Activated CD8-positive, alpha-beta memory T cell treated with anti-CD3 and anti-CD28 coated beads, Interleukin-2, amount 10 ng/mL, durations not matched to agents 7 days and 5 days (primary cell): ENCODE measurements around the gene PTCHD4. TPM values are rescaled to one million over a fixed set of nuclear protein-coding genes. Genes with fewer than 3 reads are reported as not detected.
"Not testable (repeated sequence)": the region's sequence is repeated elsewhere in the genome, so short reads cannot be mapped to it uniquely, and the experiment has no call there.

Source experiments
- ATAC-seq: fragments of 150-1000 bp; cut with Tn5 transposase; one replicate; pipeline ENCODE4 v1.10.0; 2021; ENCODE audit warnings: moderate library complexity
- CTCF ChIA-PET: fragments of 350-600 bp; sonication (Branson Sonifier 250); formaldehyde crosslinking; loops from one replicate; lab custom pipeline; 2021; ENCODE audit warnings: antibody characterized with exemption; lab: Charles Lee
- DNase-seq: peaks from one replicate; pipeline ENCODE4 v3.0.0-alpha.2; 2020
- H3K27ac Mint-ChIP-seq: one replicate; pipeline ENCODE4 v1.8.0; 2021; ENCODE audit warnings: mild to moderate bottlenecking, mixed read lengths
- H3K27me3 Mint-ChIP-seq: one replicate; pipeline ENCODE4 v1.8.0; 2021; ENCODE audit warnings: mixed read lengths
- H3K36me3 Mint-ChIP-seq: one replicate; pipeline ENCODE4 v1.8.0; 2021; ENCODE audit warnings: mild to moderate bottlenecking, mixed read lengths
- H3K4me1 Mint-ChIP-seq: one replicate; pipeline ENCODE4 v1.8.0; 2021; ENCODE audit warnings: mixed read lengths
- H3K4me3 Mint-ChIP-seq: one replicate; pipeline ENCODE4 v1.8.0; 2021; ENCODE audit warnings: mild to moderate bottlenecking, moderate library complexity, mixed read lengths
- H3K9me3 Mint-ChIP-seq: one replicate; pipeline ENCODE4 v1.8.0; 2022; ENCODE audit warnings: low read depth, mixed read lengths
- total RNA-seq, 2 experiments: library from RNA; stranded (reverse); gene quantifications; one replicate each; pipeline ENCODE4 v1.2.3, GENCODE V29; 2021

Gene PTCHD4
- total RNA-seq = not detected

- CTCF ChIA-PET = no interaction called here
- Mint-ChIP-seq H3K27me3 (no peaks in the 10 kb centered on the region), H3K4me3 (no peak within 1 kb of the TSS), H3K4me1 (no peaks in the 10 kb centered on the region), H3K9me3 (no peaks in the 10 kb centered on the region), H3K27ac (no peak within 1 kb of the TSS), H3K36me3 (no peaks in the 10 kb centered on the region)
- DNase-seq (no peak), ATAC-seq (no peak)
These were observed at the start of gene PTCHD4 for GRCh38 chr6:48111143-48111506. Gene PTCHD4 (minus strand): TSS chr6:48111197. CDS start chr6:48068957, 42,240 bp downstream.

- Mint-ChIP-seq H3K27me3 (no peaks in the 10 kb centered on the region), H3K27ac (no peak overlapping the region), H3K4me3 (no peak overlapping the region), H3K4me1 (no peaks in the 10 kb centered on the region), H3K9me3 (peaks cover 16% of the 10 kb centered on the region), H3K36me3 (no peaks in the 10 kb centered on the region)
- CTCF ChIA-PET = no interaction called here
- DNase-seq (no peak), ATAC-seq (no peak)
These were observed 40.1 kb upstream of the PTCHD4 start for GRCh38 chr6:48151142-48151541.

GRCh38 chr6:48150701-48151100 is 39.7 kb upstream of the PTCHD4 start:
- Mint-ChIP-seq H3K27ac (no peak overlapping the region), H3K27me3 (no peaks in the 10 kb centered on the region), H3K9me3 (peaks cover 16% of the 10 kb centered on the region), H3K4me3 (no peak overlapping the region), H3K4me1 (no peaks in the 10 kb centered on the region), H3K36me3 (no peaks in the 10 kb centered on the region)
- CTCF ChIA-PET = no interaction called here
- DNase-seq (no peak), ATAC-seq (no peak)

GRCh38 chr6:48147051-48147450 is 36.1 kb upstream of the PTCHD4 start:
- H3K36me3 Mint-ChIP-seq = no peaks in the 10 kb centered on the region
- no peak overlapping the region for H3K27ac Mint-ChIP-seq
- DNase-seq = no peak
- H3K4me3 Mint-ChIP-seq = no peak overlapping the region
- no peaks in the 10 kb centered on the region for H3K4me1 Mint-ChIP-seq
- no peak for ATAC-seq
- CTCF ChIA-PET = no interaction called here
- H3K9me3 Mint-ChIP-seq = peaks cover 6% of the 10 kb centered on the region
- no peaks in the 10 kb centered on the region for H3K27me3 Mint-ChIP-seq

- Mint-ChIP-seq H3K27me3 (no peaks in the 10 kb centered on the region), H3K4me1 (no peaks in the 10 kb centered on the region), H3K36me3 (no peaks in the 10 kb centered on the region), H3K27ac (no peak overlapping the region), H3K9me3 (peaks cover 4% of the 10 kb centered on the region), H3K4me3 (no peak overlapping the region)
- DNase-seq (no peak), ATAC-seq (no peak)
- CTCF ChIA-PET = no interaction called here
These were observed 33.0 kb upstream of the PTCHD4 start for GRCh38 chr6:48144021-48144420.

- Mint-ChIP-seq H3K4me3 (no peak overlapping the region), H3K9me3 (no peaks in the 10 kb centered on the region), H3K27me3 (no peaks in the 10 kb centered on the region), H3K36me3 (no peaks in the 10 kb centered on the region), H3K27ac (no peak overlapping the region), H3K4me1 (no peaks in the 10 kb centered on the region)
- ATAC-seq (no peak), DNase-seq (no peak)
- CTCF ChIA-PET = no interaction called here
These were observed 31.0 kb upstream of the PTCHD4 start for GRCh38 chr6:48141975-48142374.

GRCh38 chr6:48139818-48140614 is 29.0 kb upstream of the PTCHD4 start:
- H3K27ac Mint-ChIP-seq = no peak overlapping the region
- DNase-seq (no peak), ATAC-seq (no peak)
- H3K4me3 Mint-ChIP-seq = no peak overlapping the region
- H3K36me3 Mint-ChIP-seq = no peaks in the 10 kb centered on the region
- no peaks in the 10 kb centered on the region for H3K9me3 Mint-ChIP-seq
- CTCF ChIA-PET = no interaction called here
- H3K4me1 Mint-ChIP-seq = no peaks in the 10 kb centered on the region
- H3K27me3 Mint-ChIP-seq = no peaks in the 10 kb centered on the region

GRCh38 chr6:48136856-48137255 is 25.9 kb upstream of the PTCHD4 start:
- DNase-seq (no peak), ATAC-seq (no peak)
- H3K9me3 Mint-ChIP-seq = no peaks in the 10 kb centered on the region
- no peak overlapping the region for H3K4me3 Mint-ChIP-seq
- CTCF ChIA-PET = no interaction called here
- H3K4me1 Mint-ChIP-seq = no peaks in the 10 kb centered on the region
- H3K36me3 Mint-ChIP-seq = no peaks in the 10 kb centered on the region
- no peak overlapping the region for H3K27ac Mint-ChIP-seq
- H3K27me3 Mint-ChIP-seq = no peaks in the 10 kb centered on the region

GRCh38 chr6:48135323-48136084 is 24.5 kb upstream of the PTCHD4 start:
- H3K9me3 Mint-ChIP-seq = no peaks in the 10 kb centered on the region
- no peak for DNase-seq
- ATAC-seq = no peak
- no peaks in the 10 kb centered on the region for H3K4me1 Mint-ChIP-seq
- no peak overlapping the region for H3K4me3 Mint-ChIP-seq
- H3K27me3 Mint-ChIP-seq = no peaks in the 10 kb centered on the region
- H3K36me3 Mint-ChIP-seq = no peaks in the 10 kb centered on the region
- CTCF ChIA-PET = no interaction called here
- no peak overlapping the region for H3K27ac Mint-ChIP-seq

GRCh38 chr6:48134246-48134645 is 23.2 kb upstream of the PTCHD4 start:
- H3K27me3 Mint-ChIP-seq = no peaks in the 10 kb centered on the region
- no peak overlapping the region for H3K27ac Mint-ChIP-seq
- no peaks in the 10 kb centered on the region for H3K36me3 Mint-ChIP-seq
- CTCF ChIA-PET = no interaction called here
- DNase-seq (no peak), ATAC-seq (no peak)
- no peak overlapping the region for H3K4me3 Mint-ChIP-seq
- no peaks in the 10 kb centered on the region for H3K4me1 Mint-ChIP-seq
- H3K9me3 Mint-ChIP-seq = no peaks in the 10 kb centered on the region

GRCh38 chr6:48123601-48124000 is 12.6 kb upstream of the PTCHD4 start:
- H3K27ac Mint-ChIP-seq = no peak overlapping the region
- H3K27me3 Mint-ChIP-seq = no peaks in the 10 kb centered on the region
- no peaks in the 10 kb centered on the region for H3K36me3 Mint-ChIP-seq
- no peaks in the 10 kb centered on the region for H3K9me3 Mint-ChIP-seq
- ATAC-seq = no peak
- no peak overlapping the region for H3K4me3 Mint-ChIP-seq
- no peaks in the 10 kb centered on the region for H3K4me1 Mint-ChIP-seq
- CTCF ChIA-PET = no interaction called here
- no peak for DNase-seq

- H3K36me3 Mint-ChIP-seq, H3K27me3 Mint-ChIP-seq, H3K27ac Mint-ChIP-seq, CTCF ChIA-PET, H3K9me3 Mint-ChIP-seq, ATAC-seq, H3K4me3 Mint-ChIP-seq, DNase-seq, H3K4me1 Mint-ChIP-seq: not testable (repeated sequence)
These were observed 11.2 kb upstream of the PTCHD4 start for GRCh38 chr6:48121983-48122749.

- no peaks in the 10 kb centered on the region for H3K9me3 Mint-ChIP-seq
- no peaks in the 10 kb centered on the region for H3K36me3 Mint-ChIP-seq
- H3K4me3 Mint-ChIP-seq = no peak overlapping the region
- DNase-seq (no peak), ATAC-seq (no peak)
- CTCF ChIA-PET = no interaction called here
- no peaks in the 10 kb centered on the region for H3K4me1 Mint-ChIP-seq
- H3K27ac Mint-ChIP-seq = no peak overlapping the region
- no peaks in the 10 kb centered on the region for H3K27me3 Mint-ChIP-seq
These were observed 6.0 kb upstream of the PTCHD4 start for GRCh38 chr6:48116699-48117645.
